Neural progenitor cell (in vitro differentiated cells): ENCODE data around the gene CELA1.

Source experiments
- CTCF ChIP-seq: fragments of 200-600 bp; sonication (generic); IDR thresholded peaks from 2 replicates; pipeline ENCODE4 v1.5.1; 2017; ENCODE audit warnings: antibody characterized with exemption, mild to moderate bottlenecking
- EZH2 ChIP-seq: fragments of 200-600 bp; sonication (generic); IDR thresholded peaks from 2 replicates; pipeline ENCODE4 v1.6.1; 2017; ENCODE audit warnings: antibody characterized with exemption, mild to moderate bottlenecking, moderate library complexity

- TF ChIP-seq CTCF (no peak), EZH2 (no peak)
Observed at GRCh38 chr12:51386351-51386750, 39.9 kb upstream of the CELA1 start.
